AG10803 (cell line): ENCODE results near the gene CTNNB1.
A peak's percentile ranks its signal among the peaks of the same experiment; 100 is the strongest.

Experiments used
- DNase-seq: peaks from one replicate; pipeline ENCODE4 v3.0.0; 2010; ENCODE audit warnings: low read depth
- H3K4me3 ChIP-seq: 2 replicates; pipeline ENCODE4 v1.5.1; 2011; ENCODE audit warnings: mild to moderate bottlenecking, low read length, control low read depth
- TF ChIP-seq, protein P1 (sequence below): conservative IDR thresholded peaks from 2 replicates; pipeline ENCODE4 v1.5.1; 2011; ENCODE audit warnings: mild to moderate bottlenecking, low read length, control low read depth, inconsistent platforms

Gene CTNNB1

GRCh38 chr3:41164777-41165176 is 34.5 kb upstream of the CTNNB1 start:
- TF ChIP-seq, protein P1, sequence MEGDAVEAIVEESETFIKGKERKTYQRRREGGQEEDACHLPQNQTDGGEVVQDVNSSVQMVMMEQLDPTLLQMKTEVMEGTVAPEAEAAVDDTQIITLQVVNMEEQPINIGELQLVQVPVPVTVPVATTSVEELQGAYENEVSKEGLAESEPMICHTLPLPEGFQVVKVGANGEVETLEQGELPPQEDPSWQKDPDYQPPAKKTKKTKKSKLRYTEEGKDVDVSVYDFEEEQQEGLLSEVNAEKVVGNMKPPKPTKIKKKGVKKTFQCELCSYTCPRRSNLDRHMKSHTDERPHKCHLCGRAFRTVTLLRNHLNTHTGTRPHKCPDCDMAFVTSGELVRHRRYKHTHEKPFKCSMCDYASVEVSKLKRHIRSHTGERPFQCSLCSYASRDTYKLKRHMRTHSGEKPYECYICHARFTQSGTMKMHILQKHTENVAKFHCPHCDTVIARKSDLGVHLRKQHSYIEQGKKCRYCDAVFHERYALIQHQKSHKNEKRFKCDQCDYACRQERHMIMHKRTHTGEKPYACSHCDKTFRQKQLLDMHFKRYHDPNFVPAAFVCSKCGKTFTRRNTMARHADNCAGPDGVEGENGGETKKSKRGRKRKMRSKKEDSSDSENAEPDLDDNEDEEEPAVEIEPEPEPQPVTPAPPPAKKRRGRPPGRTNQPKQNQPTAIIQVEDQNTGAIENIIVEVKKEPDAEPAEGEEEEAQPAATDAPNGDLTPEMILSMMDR: no peak
- no peak overlapping the region for H3K4me3 ChIP-seq
- DNase-seq: no peak

DNA sequence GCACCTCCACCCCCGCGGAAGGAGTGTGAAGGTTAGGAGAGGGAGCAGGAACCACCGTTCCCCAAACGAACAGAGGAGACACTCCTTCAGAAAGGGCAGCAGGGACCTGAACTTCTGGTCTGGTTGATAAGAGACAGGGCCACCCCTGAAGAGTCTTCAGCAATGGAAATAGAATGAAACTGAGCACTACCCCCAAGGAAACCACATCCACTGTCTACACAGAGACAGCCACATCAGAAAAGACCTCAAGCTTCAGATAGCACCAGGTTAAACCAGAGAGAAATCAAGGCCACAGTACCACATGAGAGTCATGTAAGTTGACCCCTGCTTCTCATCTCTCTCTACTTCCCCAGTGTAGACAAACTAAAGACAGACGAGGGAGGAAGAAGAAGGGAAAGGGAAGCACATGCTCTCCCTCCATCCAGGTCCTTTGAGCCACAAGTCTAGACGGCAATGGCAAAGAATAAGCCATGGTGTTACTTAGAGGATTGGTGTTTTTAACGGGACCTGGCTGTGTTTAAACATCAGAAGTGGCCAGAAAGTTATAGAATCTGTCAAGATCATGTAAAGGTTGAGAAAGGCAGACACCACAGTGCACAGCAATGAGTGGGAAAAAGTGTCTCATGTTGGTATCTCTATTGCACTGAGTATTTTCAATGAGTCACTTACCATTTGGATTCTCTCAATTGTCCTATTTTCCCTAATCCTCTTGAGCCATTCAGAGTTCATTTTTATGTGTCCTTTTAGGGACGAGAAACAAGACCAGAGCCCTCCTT is 31.4 kb upstream of the CTNNB1 start:
- TF ChIP-seq, protein P1: no peak
- no peak for DNase-seq
- H3K4me3 ChIP-seq: no peak overlapping the region

GRCh38 chr3:41169023-41169422 is 30.3 kb upstream of the CTNNB1 start:
- DNase-seq: peak; percentile 26
- TF ChIP-seq, protein P1: no peak
- H3K4me3 ChIP-seq: no peak overlapping the region

DNA sequence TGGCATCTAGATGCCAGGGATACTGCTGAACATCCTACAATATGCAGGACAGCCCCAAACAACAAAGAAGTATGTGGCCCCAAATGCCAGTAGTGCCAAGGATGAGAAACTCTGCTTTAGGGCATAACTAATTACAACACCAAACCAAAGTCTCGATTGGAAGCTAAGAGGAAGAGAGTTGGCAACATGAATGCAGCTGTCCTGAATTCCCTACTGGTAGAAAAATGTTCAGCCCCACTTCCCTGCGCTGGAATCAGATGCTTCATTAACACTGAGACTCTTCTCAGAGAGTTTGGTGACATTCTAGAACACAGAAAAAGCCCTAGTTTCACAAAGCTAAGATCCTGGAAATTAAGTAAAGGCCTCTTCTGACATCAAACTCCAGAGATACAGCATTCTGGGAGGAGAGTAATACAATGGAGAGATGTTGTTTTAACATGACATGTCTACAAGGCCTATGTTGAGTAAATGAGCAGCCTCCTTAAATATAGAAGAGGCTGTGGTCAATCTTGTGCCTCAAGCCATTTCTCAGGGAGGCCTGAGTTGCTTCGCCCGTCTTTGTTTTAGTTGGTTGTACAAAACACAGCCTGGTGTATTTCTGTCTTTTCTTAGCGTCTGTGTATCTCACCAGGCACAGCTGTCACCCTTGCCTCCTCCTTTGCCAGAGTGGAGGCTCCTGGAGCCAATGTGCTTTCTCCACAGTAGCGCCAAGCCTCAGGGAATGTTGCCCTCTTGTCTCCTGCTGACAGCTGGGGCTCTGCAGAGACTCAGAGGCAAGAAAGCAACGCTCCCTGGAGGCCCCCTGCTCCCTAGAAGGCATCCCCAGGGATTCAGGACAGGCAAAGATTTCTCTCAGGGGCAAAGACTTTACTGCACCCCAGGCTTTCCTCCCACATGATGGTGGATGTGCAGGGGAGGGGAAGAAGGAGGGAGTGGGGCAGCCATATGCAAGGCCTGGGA is 25.1 kb upstream of the CTNNB1 start:
- no peak overlapping the region for H3K4me3 ChIP-seq
- DNase-seq: no peak

GRCh38 chr3:41175365-41175764 is 23.9 kb upstream of the CTNNB1 start:
- TF ChIP-seq, protein P1: no peak
- H3K4me3 ChIP-seq: no peak overlapping the region
- peak; percentile 6 for DNase-seq

More for the DNA sequence above, 25.1 kb upstream of the CTNNB1 start:
- TF ChIP-seq, protein P1: no peak

DNA sequence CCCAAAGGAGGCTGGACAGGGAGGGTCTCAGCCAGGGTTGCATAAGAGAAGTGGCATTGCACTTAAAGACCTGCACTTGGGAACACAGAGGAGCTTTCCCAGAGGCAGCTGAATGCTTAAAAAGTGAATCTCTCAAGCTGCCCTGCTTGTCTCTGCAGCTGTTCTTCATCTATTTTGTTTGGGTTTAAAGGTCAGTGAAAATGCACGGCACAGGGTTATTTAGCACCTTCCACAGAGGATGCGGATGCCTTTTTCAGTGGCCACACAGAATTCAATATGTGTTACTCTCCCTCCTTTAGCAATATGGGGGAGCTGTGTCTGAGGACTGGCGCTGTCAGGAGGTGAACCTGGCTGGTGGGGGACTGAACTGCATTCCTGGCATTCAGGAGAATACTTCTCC is 22.7 kb upstream of the CTNNB1 start:
- DNase-seq: no peak
- H3K4me3 ChIP-seq: no peak overlapping the region
- TF ChIP-seq, protein P1: no peak
